Trophoblast cell (in vitro differentiated cells and primary cell): Measurements from ENCODE around the gene CAPN15.
A peak's percentile ranks its signal among the peaks of the same experiment; 100 is the strongest.

Experiments
- DNase-seq, 2 donors: peaks; one replicate each; pipeline ENCODE4 v3.0.0-alpha.2; 2016
- H2AFZ ChIP-seq: 2 replicates; pipeline ENCODE4 v1.6.1; 2013; ENCODE audit warnings: low read length, moderate library complexity, mild to moderate bottlenecking; ENCODE audit not compliant: insufficient read depth, poor library complexity
- H2AK5ac ChIP-seq: 2 replicates; pipeline ENCODE4 v1.6.1; 2013; ENCODE audit warnings: mild to moderate bottlenecking, low read length
- H2BK120ac ChIP-seq: 2 replicates; pipeline ENCODE4 v1.6.1; 2013; ENCODE audit warnings: low read length, mild to moderate bottlenecking, moderate library complexity; ENCODE audit not compliant: insufficient read depth, poor library complexity
- H2BK12ac ChIP-seq: 2 replicates; pipeline ENCODE4 v1.6.1; 2013; ENCODE audit warnings: mild to moderate bottlenecking, low read length, moderate library complexity
- H2BK5ac ChIP-seq: 2 replicates; pipeline ENCODE4 v1.6.1; 2013; ENCODE audit warnings: low read length, low read depth, moderate library complexity, mild to moderate bottlenecking; ENCODE audit not compliant: poor library complexity
- H3K14ac ChIP-seq: 2 replicates; pipeline ENCODE4 v1.6.1; 2013; ENCODE audit warnings: mild to moderate bottlenecking, low read length
- H3K18ac ChIP-seq: 2 replicates; pipeline ENCODE4 v1.6.1; 2013; ENCODE audit warnings: mild to moderate bottlenecking, low read length
- H3K23ac ChIP-seq: 2 replicates; pipeline ENCODE4 v1.6.1; 2013; ENCODE audit warnings: low read length
- H3K27ac ChIP-seq: 2 replicates; pipeline ENCODE4 v1.5.1; 2013; ENCODE audit warnings: low read depth, mild to moderate bottlenecking, inconsistent platforms, low read length, moderate library complexity
- H3K27me3 ChIP-seq: 2 replicates; pipeline ENCODE4 v1.6.1; 2013; ENCODE audit warnings: inconsistent platforms, mild to moderate bottlenecking, low read length, moderate library complexity; ENCODE audit not compliant: insufficient read depth
- H3K36me3 ChIP-seq, 2 experiments: 1 replicate in 1 of 2; 2 replicates in 1 of 2; pipeline ENCODE4 v1.6.1; 2013; ENCODE audit warnings: low read length in 2 of 2, mild to moderate bottlenecking in 2 of 2, moderate library complexity in 1 of 2; ENCODE audit not compliant: insufficient read depth in 2 of 2, control insufficient read depth in 1 of 2
- H3K4ac ChIP-seq: 2 replicates; pipeline ENCODE4 v1.6.1; 2013; ENCODE audit warnings: low read depth, mild to moderate bottlenecking, low read length, moderate library complexity
- H3K4me1 ChIP-seq, 2 experiments: 1 replicate in 1 of 2; 2 replicates in 1 of 2; pipeline ENCODE4 v1.6.1; 2013; ENCODE audit warnings: low read length in 2 of 2, mild to moderate bottlenecking in 2 of 2, moderate library complexity in 1 of 2; ENCODE audit not compliant: insufficient read depth in 2 of 2, control insufficient read depth in 1 of 2
- H3K4me2 ChIP-seq: 2 replicates; pipeline ENCODE4 v1.6.1; 2013; ENCODE audit warnings: inconsistent platforms, mild to moderate bottlenecking, low read length, moderate library complexity
- H3K4me3 ChIP-seq: 2 replicates; pipeline ENCODE4 v1.5.1; 2013; ENCODE audit warnings: mild to moderate bottlenecking, low read depth, low read length, inconsistent platforms
- H3K79me1 ChIP-seq: one replicate; pipeline ENCODE4 v1.6.1; 2013; ENCODE audit warnings: low read length
- H3K79me2 ChIP-seq: 2 replicates; pipeline ENCODE4 v1.6.1; 2013; ENCODE audit warnings: low read length, mild to moderate bottlenecking; ENCODE audit not compliant: control insufficient read depth, insufficient read depth, poor library complexity
- H3K9ac ChIP-seq: 2 replicates; pipeline ENCODE4 v1.6.1; 2013; ENCODE audit warnings: mild to moderate bottlenecking, low read length
- H3K9me3 ChIP-seq: 2 replicates; pipeline ENCODE4 v1.6.1; 2013; ENCODE audit warnings: low read depth, mild to moderate bottlenecking, control low read depth, inconsistent platforms, low read length; ENCODE audit not compliant: insufficient read depth
- H4K12ac ChIP-seq: 2 replicates; pipeline ENCODE4 v1.6.1; 2013; ENCODE audit warnings: low read depth, mild to moderate bottlenecking, low read length, moderate library complexity
- H4K8ac ChIP-seq: 2 replicates; pipeline ENCODE4 v1.6.1; 2013; ENCODE audit warnings: low read depth, mild to moderate bottlenecking, low read length, moderate library complexity
- H4K91ac ChIP-seq: one replicate; pipeline ENCODE4 v1.6.1; 2013; ENCODE audit warnings: low read depth, mild to moderate bottlenecking, low read length, moderate library complexity
- WGBS: extraction: QIAGEN DNeasy Blood & Tissue Kit; methylation state at CpG from one replicate; pipeline ENCODE4 v1.1.7; 2013; ENCODE audit warnings: missing lambda C conversion rate; ENCODE audit not compliant: insufficient read length, insufficient coverage; ENCODE audit errors: extremely low coverage; 5-methylcytosine and 5-hydroxymethylcytosine counted together

Gene CAPN15

DNA sequence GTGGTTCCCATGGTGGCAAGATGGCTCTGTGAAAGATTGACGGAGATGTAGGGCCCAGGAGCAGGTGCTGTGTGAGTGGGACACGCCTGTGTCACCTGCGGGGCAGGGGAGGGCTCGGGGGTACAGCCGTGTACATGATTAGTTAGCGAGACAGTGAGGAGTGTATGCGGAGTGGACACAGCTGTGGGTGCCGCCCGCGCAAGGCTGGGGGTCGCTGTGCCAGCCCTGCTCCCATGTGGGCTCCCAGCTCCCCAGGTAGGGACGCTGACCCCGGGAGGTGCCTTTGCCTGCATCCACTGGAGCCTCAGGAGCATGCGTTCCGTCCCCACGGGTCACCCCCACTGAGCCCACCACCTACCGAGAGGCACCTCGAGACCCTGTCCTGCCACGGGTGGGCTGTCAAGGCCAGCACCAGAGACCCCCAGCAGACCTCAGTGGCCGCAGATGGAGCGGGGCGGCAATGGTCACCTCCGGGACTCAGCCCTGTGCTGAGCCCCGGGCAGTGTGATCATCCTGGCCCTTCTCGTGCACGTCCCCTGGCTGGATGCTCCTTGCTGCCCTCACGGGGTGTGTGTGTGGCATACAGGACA lies 7.4 kb downstream of the CAPN15 start:
- no peak overlapping the region for H3K18ac ChIP-seq
- H3K9ac ChIP-seq = no peak overlapping the region
- no peaks in the 10 kb centered on the region for H3K79me1 ChIP-seq
- H3K27ac ChIP-seq = no peak overlapping the region
- H2BK120ac ChIP-seq = no peak overlapping the region
- H3K36me3 ChIP-seq = peaks cover 14 to 22% of the 10 kb centered on the region in 2 experiments
- WGBS = no CpG with 5 or more reads among the region's 27 CpGs
- no peak overlapping the region for H4K91ac ChIP-seq
- H4K8ac ChIP-seq = no peak overlapping the region
- no peak overlapping the region for H2AFZ ChIP-seq
- no peak overlapping the region for H3K4ac ChIP-seq
- H2BK5ac ChIP-seq = no peak overlapping the region
- DNase-seq = no peak
- H3K4me1 ChIP-seq = peaks cover 3 to 4% of the 10 kb centered on the region in 2 experiments
- no peaks in the 10 kb centered on the region for H3K27me3 ChIP-seq
- H2BK12ac ChIP-seq = no peak overlapping the region
- no peak overlapping the region for H3K14ac ChIP-seq
- H3K23ac ChIP-seq = no peak overlapping the region
- H4K12ac ChIP-seq = no peak overlapping the region
- H3K4me2 ChIP-seq = no peak overlapping the region
- no peak overlapping the region for H2AK5ac ChIP-seq
- H3K4me3 ChIP-seq = no peak overlapping the region
- peaks cover 10% of the 10 kb centered on the region for H3K79me2 ChIP-seq
- H3K9me3 ChIP-seq = peaks cover 2% of the 10 kb centered on the region

DNA sequence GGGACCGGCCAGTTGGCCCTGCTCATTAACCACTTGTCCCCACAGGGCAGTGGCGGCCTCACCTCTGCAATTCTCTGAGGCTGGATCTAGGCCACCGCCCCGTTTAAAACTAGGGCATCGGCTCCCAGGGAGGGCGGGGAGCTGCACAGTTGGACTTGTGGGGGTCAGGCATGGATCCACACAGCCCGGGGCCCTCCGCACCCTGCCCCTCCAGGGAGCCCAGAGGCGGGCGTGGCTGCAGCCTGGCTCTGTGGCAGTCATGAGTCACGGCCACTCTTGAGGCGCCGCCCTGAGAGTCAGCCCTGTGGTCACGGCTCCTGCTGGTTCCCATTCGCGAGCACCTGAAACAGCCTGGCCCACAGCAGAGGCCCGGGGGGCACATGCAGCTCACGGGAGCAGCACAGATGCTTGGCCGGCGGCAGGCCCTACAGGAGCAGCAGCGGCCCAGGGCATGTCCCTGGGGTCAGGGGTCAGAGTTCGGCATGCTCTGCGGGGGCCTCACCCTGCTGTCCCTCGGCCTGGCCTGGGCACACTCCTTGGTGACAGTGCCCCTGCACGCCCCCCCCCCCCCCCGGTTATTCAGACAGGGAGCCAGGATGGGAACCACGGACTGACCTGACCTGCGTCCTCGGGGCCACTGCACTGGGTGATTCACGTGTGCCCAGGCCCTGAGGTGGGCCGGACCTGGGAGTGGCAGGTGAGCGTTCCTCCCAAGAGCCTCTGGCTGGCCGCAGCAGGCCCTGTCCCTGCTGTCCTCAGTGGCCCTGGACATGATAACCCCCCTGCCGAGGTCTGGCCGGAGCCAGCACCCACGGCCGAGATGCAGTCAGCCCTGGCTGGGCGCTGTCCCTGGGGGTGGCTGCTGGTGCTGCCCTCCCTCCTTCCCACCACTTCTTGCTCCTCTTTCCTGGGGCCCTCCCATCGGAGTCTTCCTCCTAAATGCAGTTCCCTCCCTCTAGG lies 8.2 kb downstream of the CAPN15 start:
- peaks cover 3 to 4% of the 10 kb centered on the region in 2 experiments for H3K4me1 ChIP-seq
- no peak overlapping the region for H2BK12ac ChIP-seq
- no peak overlapping the region for H3K23ac ChIP-seq
- peaks cover 2% of the 10 kb centered on the region for H3K9me3 ChIP-seq
- H3K79me1 ChIP-seq = no peaks in the 10 kb centered on the region
- H3K4me2 ChIP-seq = no peak overlapping the region
- no peak overlapping the region for H2AFZ ChIP-seq
- H4K91ac ChIP-seq = no peak overlapping the region
- H4K12ac ChIP-seq = no peak overlapping the region
- H3K27me3 ChIP-seq = no peaks in the 10 kb centered on the region
- no peak overlapping the region for H2BK120ac ChIP-seq
- no peak overlapping the region for H2AK5ac ChIP-seq
- H3K4me3 ChIP-seq = no peak overlapping the region
- H3K4ac ChIP-seq = peak overlapping the region; percentile 8
- H3K27ac ChIP-seq = no peak overlapping the region
- no CpG with 5 or more reads among the region's 39 CpGs for WGBS
- peaks cover 12 to 22% of the 10 kb centered on the region in 2 experiments for H3K36me3 ChIP-seq
- H4K8ac ChIP-seq = no peak overlapping the region
- no peak overlapping the region for H3K9ac ChIP-seq
- peaks cover 8% of the 10 kb centered on the region for H3K79me2 ChIP-seq
- no peak overlapping the region for H3K18ac ChIP-seq
- peak; percentile 87 to 94 for DNase-seq
- no peak overlapping the region for H2BK5ac ChIP-seq
- no peak overlapping the region for H3K14ac ChIP-seq

DNA sequence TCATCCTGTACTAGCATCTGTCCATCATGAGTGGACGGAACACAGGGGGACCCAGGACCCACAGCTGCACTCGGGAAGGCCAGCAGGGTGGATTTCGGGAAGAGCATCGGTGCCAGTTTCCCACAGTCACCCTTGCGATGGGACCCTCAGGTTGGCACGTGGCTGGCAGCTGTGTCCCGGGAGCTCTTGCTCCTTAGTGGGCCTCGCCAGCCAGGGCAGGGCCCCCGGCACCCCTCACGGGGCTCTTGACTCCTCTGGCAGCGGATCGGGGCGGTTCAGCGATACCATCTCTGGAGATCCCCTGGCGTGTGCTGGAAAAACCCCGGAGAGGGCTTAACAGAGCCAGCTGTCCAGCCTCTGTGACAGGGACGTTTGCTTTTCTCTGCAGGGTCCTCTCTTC lies 9.2 kb downstream of the CAPN15 start:
- Histone ChIP-seq H3K9ac (no peak overlapping the region), H4K12ac (no peak overlapping the region), H3K4me3 (no peak overlapping the region), H3K18ac (no peak overlapping the region), H3K79me1 (no peaks in the 10 kb centered on the region), H3K4me1 (peaks cover 3 to 4% of the 10 kb centered on the region in 2 experiments), H2BK120ac (no peak overlapping the region), H3K27ac (no peak overlapping the region), H2BK12ac (no peak overlapping the region), H3K36me3 (peaks cover 14 to 24% of the 10 kb centered on the region in 2 experiments), H3K79me2 (peaks cover 6% of the 10 kb centered on the region), H3K27me3 (no peaks in the 10 kb centered on the region), H2BK5ac (no peak overlapping the region), H3K9me3 (peaks cover 2% of the 10 kb centered on the region), H3K23ac (no peak overlapping the region), H4K8ac (no peak overlapping the region), H3K14ac (no peak overlapping the region), H3K4ac (no peak overlapping the region), H4K91ac (no peak overlapping the region), H2AFZ (no peak overlapping the region), H3K4me2 (no peak overlapping the region), H2AK5ac (no peak overlapping the region)
- DNase-seq = no peak
- no CpG with 5 or more reads among the region's 17 CpGs for WGBS

DNA sequence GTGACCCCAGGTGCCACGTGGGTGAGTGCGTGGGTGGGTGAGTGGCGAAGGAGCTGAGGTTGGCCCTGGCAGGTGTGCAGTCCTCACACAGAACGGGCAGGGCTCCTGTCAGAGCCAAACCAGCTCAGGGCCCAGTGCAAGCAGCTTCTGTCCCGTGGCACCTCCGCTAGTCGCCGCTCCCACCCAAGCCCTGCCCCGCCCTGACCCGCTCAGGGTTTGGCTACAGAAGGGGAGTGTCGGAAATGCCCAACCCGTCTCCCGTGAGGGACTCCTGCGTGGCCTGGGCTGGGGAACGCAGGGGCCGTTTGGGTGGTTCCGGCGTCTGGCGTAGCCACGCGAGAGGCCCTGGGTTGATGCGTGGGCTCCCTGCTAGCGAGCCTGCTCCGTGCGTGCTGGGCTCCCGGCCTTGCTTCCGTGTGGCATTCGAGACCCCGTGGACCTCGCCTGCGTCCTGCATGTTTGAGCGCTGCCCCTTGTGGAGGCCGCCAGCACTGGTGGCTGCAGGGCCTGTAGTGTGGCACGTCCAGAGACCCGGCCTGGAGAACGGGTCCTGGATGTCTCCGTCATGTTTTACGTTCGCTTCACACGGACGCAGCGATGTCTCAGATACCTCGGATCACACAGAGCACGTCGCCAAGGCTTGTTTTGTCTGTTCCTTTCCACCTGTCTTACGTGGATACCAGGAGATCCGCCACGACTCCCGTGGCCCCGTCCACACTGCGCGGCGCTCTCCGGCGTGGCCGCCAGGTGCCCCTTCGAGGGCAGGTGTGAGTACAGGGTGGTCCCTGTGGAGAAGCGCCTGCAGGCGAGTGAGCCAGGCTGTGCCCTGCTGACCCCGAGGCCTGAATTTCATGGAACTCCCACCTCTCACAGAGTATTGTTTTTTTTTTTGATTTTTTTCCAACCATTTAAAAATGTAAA lies 10.2 kb downstream of the CAPN15 start:
- H4K91ac ChIP-seq = no peak overlapping the region
- no peak overlapping the region for H3K14ac ChIP-seq
- no peak for DNase-seq
- no peak overlapping the region for H3K4ac ChIP-seq
- no peak overlapping the region for H2AFZ ChIP-seq
- no peak overlapping the region for H3K23ac ChIP-seq
- no peak overlapping the region for H3K4me2 ChIP-seq
- no CpG with 5 or more reads among the region's 60 CpGs for WGBS
- no peak overlapping the region for H4K12ac ChIP-seq
- H3K36me3 ChIP-seq = peaks cover 14 to 24% of the 10 kb centered on the region in 2 experiments
- no peaks in the 10 kb centered on the region for H3K27me3 ChIP-seq
- H2BK120ac ChIP-seq = no peak overlapping the region
- peaks cover 3 to 4% of the 10 kb centered on the region in 2 experiments for H3K4me1 ChIP-seq
- H4K8ac ChIP-seq = no peak overlapping the region
- no peak overlapping the region for H3K9ac ChIP-seq
- no peak overlapping the region for H2BK5ac ChIP-seq
- no peak overlapping the region for H3K4me3 ChIP-seq
- no peak overlapping the region for H2BK12ac ChIP-seq
- no peaks in the 10 kb centered on the region for H3K79me1 ChIP-seq
- H3K79me2 ChIP-seq = peaks cover 6% of the 10 kb centered on the region
- H3K18ac ChIP-seq = no peak overlapping the region
- H3K27ac ChIP-seq = no peak overlapping the region
- H3K9me3 ChIP-seq = peaks cover 2% of the 10 kb centered on the region
- H2AK5ac ChIP-seq = no peak overlapping the region
